Calu3 (cell line): Measurements from ENCODE around the gene CCDC106. TPM values are rescaled to one million over a fixed set of nuclear protein-coding genes. Genes with fewer than 3 reads are reported as not detected.

Experiments used
- BruUV-seq: library from RNA; stranded (reverse); fragments of 400-500 nt; replicated peaks from 2 replicates; lab custom pipeline; 2021; lab: Mats Ljungman, UMichigan
- CTCF ChIA-PET: fragments of 300-600 bp; sonication (Branson Sonifier 250); formaldehyde crosslinking; loops from one replicate; lab custom pipeline; 2022; ENCODE audit warnings: antibody characterized with exemption; lab: Charles Lee
- DNase-seq: peaks from one replicate; pipeline ENCODE4 v3.0.0; 2022
- H3K27ac Mint-ChIP-seq: one replicate; pipeline ENCODE4 v1.8.0; 2022; ENCODE audit warnings: mixed read lengths; ENCODE audit not compliant: unreplicated experiment
- H3K27me3 Mint-ChIP-seq: one replicate; pipeline ENCODE4 v1.8.0; 2022; ENCODE audit warnings: mixed read lengths; ENCODE audit not compliant: unreplicated experiment
- H3K36me3 Mint-ChIP-seq: one replicate; pipeline ENCODE4 v1.8.0; 2022; ENCODE audit warnings: mild to moderate bottlenecking, moderate library complexity, mixed read lengths; ENCODE audit not compliant: insufficient read depth, unreplicated experiment
- H3K4me1 Mint-ChIP-seq: one replicate; pipeline ENCODE4 v1.8.0; 2022; ENCODE audit warnings: mild to moderate bottlenecking, low read depth, mixed read lengths; ENCODE audit not compliant: unreplicated experiment
- H3K4me3 Mint-ChIP-seq: one replicate; pipeline ENCODE4 v1.8.0; 2022; ENCODE audit warnings: mild to moderate bottlenecking, low read depth, moderate library complexity, mixed read lengths; ENCODE audit not compliant: unreplicated experiment
- H3K9me3 Mint-ChIP-seq: one replicate; pipeline ENCODE4 v1.8.0; 2022; ENCODE audit warnings: low read depth, mixed read lengths; ENCODE audit not compliant: unreplicated experiment
- intact Hi-C: fragments of 100-400 bp; cut with micrococcal nuclease; formaldehyde crosslinking; loops from one replicate; pipeline ENCODE4 v1.10.0; 2022; ENCODE audit not compliant: unreplicated experiment
- total RNA-seq: library from RNA; stranded (reverse); gene quantifications from 2 replicates; pipeline ENCODE4 v1.2.3, GENCODE V29; 2022
- TF ChIP-seq, protein P1 (sequence below): fragments of 200-600 bp; IDR thresholded peaks from one replicate; pipeline ENCODE4 v1.8.0; 2022; ENCODE audit warnings: antibody characterized with exemption; ENCODE audit not compliant: unreplicated experiment

The CCDC106 gene
- total RNA-seq, 1 experiment from 2014 or later, result 12.7 TPM

DNA sequence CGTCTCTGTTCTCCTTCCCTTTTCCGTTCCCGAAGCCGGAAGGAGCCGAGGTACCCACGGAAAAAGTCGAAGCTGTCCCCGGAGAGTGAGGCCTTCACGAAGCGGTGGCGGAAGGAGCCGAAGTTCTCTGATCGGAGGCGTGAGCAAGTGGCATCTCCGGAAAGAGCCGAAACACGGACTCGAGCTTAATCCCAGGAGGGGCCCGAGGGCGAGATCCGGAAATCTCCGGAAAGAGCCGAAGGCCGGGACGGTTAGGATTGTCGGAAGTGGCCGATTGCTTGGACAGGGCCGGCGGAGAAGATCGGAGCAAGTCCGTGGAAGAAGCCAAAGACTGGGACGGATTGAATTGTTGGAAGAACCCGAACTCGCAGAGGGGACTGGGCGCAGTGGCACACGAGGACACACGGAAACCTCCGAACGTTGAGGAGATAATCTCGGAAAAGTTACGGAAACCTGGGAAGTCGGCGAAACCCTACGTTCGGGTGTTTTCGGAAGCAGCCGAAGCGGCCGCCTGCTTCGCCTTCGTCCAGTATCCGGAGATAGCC lies 6.4 kb downstream of the CCDC106 start:
- DNase-seq, result peak; percentile 99
- TF ChIP-seq, protein P1, sequence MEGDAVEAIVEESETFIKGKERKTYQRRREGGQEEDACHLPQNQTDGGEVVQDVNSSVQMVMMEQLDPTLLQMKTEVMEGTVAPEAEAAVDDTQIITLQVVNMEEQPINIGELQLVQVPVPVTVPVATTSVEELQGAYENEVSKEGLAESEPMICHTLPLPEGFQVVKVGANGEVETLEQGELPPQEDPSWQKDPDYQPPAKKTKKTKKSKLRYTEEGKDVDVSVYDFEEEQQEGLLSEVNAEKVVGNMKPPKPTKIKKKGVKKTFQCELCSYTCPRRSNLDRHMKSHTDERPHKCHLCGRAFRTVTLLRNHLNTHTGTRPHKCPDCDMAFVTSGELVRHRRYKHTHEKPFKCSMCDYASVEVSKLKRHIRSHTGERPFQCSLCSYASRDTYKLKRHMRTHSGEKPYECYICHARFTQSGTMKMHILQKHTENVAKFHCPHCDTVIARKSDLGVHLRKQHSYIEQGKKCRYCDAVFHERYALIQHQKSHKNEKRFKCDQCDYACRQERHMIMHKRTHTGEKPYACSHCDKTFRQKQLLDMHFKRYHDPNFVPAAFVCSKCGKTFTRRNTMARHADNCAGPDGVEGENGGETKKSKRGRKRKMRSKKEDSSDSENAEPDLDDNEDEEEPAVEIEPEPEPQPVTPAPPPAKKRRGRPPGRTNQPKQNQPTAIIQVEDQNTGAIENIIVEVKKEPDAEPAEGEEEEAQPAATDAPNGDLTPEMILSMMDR, result no peak
- H3K4me1 Mint-ChIP-seq, result peaks cover 14% of the 10 kb centered on the region
- H3K27ac Mint-ChIP-seq, result peak overlapping the region; percentile 96
- intact Hi-C loops, result loop anchor here (10.0 kb wide), 1 partner anchor 150 kb away; no protein-coding TSS in a partner anchor
- BruUV-seq, result no TSS peak
- peak overlapping the region; percentile 96 for H3K4me3 Mint-ChIP-seq
- no peaks in the 10 kb centered on the region for H3K27me3 Mint-ChIP-seq
- CTCF ChIA-PET, result interaction anchor here (0.6 to 1.5 kb wide), 15 partner anchors 12 to 679 kb away, joined by 3 to 15 read pairs (median 3); partner anchors contain the start of genes FIZ1 and TMEM238
- H3K36me3 Mint-ChIP-seq, result peaks cover 71% of the 10 kb centered on the region
- no peaks in the 10 kb centered on the region for H3K9me3 Mint-ChIP-seq

DNA sequence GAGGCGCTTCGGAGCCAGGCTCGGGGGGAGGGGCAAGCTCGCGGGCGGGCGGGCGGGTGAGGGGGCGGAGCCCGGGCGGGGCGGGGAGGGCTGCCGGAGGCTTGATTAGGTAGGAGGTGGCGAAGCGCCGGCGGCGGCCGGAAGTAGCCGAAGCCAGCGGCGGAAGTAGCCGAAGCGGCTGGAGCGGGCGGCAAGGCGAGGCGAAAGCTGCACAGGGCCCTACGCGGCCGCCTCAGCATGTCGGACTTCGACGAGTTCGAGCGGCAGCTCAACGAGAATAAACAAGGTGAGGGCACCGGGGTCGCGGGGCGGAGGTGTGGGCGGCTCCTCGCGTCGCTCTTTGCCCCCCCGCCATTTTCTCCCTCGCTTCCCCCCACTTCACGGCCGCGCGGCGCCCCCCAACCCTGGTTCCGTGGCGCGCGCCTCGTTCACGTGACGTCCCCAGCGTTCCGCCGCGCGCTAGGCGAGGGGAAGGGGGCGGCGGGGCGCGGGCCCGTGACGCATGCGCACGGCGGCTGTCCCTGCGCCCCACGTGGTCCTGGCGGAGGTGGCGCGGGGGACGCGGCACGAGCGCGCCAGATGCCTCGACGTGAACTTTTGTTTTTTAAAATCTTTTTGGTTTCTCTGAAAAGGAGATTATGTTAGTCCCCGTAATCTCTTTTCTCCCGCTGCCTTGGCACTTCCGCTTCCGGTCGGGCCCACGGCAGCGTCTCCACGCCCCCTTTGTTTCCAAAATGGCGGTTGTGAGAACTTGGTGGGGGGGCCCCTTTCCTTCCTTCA lies 7.0 kb downstream of the CCDC106 start, which contains the start of gene U2AF2:
Gene U2AF2 (plus strand): TSS at position 168 of the 780 bp plus-strand sequence. CDS start 70 bp downstream, at position 238.
- H3K9me3 Mint-ChIP-seq, result no peaks in the 10 kb centered on the region
- intact Hi-C loops, result loop anchor here (10.0 kb wide), 1 partner anchor 150 kb away; no protein-coding TSS in a partner anchor
- H3K27ac Mint-ChIP-seq, result peak within 1 kb of the TSS; percentile 96
- peaks cover 20% of the 10 kb centered on the region for H3K4me1 Mint-ChIP-seq
- peak within 1 kb of the TSS; percentile 96 for H3K4me3 Mint-ChIP-seq
- H3K36me3 Mint-ChIP-seq, result peaks cover 73% of the 10 kb centered on the region
- CTCF ChIA-PET, result interaction anchor here (0.6 to 1.5 kb wide), 12 partner anchors 12 to 678 kb away, joined by 3 to 15 read pairs (median 4); partner anchors contain the start of genes FIZ1 and TMEM238
- no TSS peak for BruUV-seq
- peak; percentile 98 for DNase-seq
- TF ChIP-seq, protein P1, result no peak
- no peaks in the 10 kb centered on the region for H3K27me3 Mint-ChIP-seq

DNA sequence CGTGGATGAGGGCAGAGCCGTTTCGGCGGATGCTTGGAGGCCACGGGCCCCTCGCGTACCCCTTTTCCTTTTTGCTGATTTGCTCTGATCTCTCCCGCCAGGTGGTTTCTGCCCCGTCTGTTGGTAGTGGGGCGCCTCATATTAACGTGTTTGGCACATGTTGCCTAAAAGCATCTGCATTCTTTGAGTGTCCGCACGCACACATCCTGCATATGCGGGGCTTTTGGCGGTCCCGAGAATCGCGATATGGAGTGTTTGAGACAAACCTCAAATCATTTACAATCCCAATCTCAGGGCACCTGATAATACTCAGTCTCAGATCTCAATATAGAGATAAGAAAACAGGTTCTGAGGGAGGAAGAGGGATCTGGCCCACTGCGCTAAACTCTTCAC lies 7.6 kb downstream of the CCDC106 start:
- H3K4me1 Mint-ChIP-seq, result peaks cover 20% of the 10 kb centered on the region
- intact Hi-C loops, result loop anchor here (2.0 to 10.0 kb wide), 2 partner anchors 17 to 149 kb away; no protein-coding TSS in a partner anchor
- BruUV-seq, result TSS peak; percentile 52
- H3K27me3 Mint-ChIP-seq, result no peaks in the 10 kb centered on the region
- CTCF ChIA-PET, result no interaction called here
- TF ChIP-seq, protein P1, result no peak
- no peaks in the 10 kb centered on the region for H3K9me3 Mint-ChIP-seq
- DNase-seq, result no peak
- peaks cover 78% of the 10 kb centered on the region for H3K36me3 Mint-ChIP-seq
- peak overlapping the region; percentile 96 for H3K4me3 Mint-ChIP-seq
- peak overlapping the region; percentile 96 for H3K27ac Mint-ChIP-seq

DNA sequence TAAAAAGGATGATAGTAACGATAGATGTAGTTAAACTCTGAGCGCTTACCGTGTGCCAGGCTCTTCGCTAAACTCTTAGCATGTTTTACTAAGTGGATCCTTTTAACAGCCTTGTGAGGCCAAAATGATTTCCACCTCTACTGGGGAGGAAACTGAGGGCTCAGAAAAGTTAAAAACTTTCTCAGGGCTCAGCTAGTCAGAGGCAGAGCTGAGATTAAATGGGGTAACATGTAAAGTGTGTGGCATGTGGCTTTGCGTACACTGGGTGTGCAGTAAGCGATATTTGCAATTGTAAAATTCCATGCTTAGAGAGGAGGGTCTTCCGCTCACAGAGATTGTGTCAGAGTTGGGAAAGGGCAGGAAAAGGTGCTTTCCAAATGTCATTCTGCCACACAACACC lies 8.5 kb downstream of the CCDC106 start:
- no TSS peak for BruUV-seq
- CTCF ChIA-PET, result interaction anchor here (0.9 to 1.5 kb wide), 4 partner anchors 11 to 154 kb away, joined by 3 to 7 read pairs (median 4); no protein-coding TSS in a partner anchor
- Mint-ChIP-seq H3K9me3 (no peaks in the 10 kb centered on the region), H3K4me3 (peak overlapping the region; percentile 96), H3K36me3 (peaks cover 79% of the 10 kb centered on the region), H3K27ac (peak overlapping the region; percentile 96), H3K4me1 (peaks cover 20% of the 10 kb centered on the region), H3K27me3 (no peaks in the 10 kb centered on the region)
- intact Hi-C loops, result loop anchor here (2.0 to 10.0 kb wide), 2 partner anchors 16 to 148 kb away; no protein-coding TSS in a partner anchor
- no peak for DNase-seq
- TF ChIP-seq, protein P1, result no peak
